ENCODE measurements around the gene COPS8.

The COPS8 gene

DNA sequence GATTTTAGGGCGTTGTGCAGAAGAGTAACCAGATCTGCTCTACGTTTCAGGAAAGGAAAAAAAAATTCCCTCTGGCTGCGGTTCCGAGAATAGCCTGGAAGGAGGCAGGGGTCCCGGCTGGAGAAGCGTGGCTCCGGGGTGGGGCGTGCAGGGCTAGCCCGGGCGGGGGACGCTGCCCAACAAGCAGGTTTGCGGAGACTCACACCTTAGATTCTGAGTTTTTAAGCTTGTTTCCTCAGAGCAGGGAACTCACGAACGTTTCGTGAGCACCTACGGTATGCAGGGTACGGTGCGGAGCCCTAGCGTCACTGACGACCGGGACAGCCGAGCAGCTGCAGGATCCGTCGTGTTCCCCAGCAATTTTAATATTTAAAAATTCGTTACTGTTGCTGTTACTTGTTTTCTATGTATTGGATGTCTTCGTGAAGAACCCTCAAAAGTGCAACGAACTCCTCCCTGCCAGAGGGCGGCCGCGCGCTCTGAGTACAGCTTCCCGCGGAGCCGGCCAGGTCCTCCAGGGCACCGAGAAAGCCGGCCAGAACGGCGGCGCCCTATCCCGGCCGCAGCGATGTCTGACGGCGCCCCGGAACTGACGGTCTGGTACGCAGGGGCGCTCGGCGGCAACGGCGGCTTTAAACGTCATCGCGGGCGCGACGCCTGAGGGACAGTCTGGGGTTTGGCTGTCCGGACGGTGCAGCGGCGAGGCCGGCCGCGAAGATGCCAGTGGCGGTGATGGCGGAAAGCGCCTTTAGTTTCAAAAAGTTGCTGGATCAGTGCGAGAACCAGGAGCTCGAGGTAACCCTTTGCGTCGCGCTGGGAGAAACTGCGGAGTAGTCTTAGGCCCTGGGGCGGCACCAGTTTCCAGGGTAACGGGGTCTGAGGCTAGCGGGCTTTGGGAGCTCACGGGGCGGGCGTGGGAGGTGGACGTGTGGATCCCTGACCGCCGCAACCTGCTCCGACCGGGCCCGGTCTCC lies at the start of gene COPS8:
Gene COPS8, plus strand, starts transcription at position 642 of the 974 bp plus-strand sequence. Its CDS starts 76 bp downstream, at position 718.
- DNase-seq: peak; percentile 86

DNA sequence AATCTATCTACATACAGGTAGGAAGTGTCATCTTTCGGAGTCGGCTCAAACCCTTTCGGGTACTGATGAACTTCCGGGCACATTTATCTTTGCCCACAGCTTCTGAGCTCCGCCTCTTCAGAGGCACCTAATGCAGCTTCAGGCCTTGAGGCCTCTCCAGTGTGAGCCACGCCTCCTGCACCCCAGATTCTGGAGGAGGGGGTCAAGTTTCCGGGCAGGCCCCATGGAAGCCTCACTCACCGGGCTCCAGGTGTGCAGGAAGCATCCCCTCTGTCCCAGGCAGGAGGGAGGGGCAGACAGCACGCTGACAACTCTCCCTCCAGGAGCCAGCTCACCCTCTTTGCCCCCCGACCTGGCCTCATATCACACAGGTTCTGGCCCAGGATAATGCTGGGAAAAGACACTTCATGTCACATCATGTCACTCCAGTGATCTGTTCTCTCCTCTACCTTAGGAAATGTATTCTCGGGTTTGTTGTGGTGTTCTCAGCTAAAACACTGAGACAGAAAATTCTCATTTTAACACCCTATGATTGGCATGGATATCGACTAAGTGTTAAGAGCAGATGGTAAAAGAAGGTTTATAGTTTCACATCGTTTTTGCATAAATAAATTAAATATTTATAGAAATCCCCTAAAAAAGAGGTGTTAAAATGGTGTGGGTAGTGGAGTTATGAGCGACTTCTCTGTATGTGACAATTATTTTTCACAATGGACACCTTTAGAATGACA lies 46.2 kb upstream of the COPS8 start:
- DNase-seq: no peak

DNA sequence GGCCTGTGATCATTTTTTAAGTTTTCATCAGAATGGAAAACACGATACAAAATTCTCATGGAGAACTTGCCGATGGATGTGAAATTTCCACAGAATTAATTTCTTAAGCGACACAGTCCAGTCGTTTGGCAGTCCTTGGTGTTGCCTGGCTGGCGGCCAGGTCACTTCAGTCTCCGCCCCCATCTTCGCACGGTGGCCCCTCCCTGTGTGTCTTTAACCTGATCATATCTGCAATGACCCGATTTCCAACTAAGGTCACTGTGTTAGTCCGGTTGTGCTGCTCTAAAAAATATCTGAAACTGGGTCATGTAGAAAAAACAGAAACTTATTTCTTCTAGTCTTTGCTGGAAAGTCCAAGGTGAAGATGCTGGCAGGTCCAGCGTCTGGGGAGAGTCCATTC lies 44.5 kb upstream of the COPS8 start:
- no peak for DNase-seq

DNA sequence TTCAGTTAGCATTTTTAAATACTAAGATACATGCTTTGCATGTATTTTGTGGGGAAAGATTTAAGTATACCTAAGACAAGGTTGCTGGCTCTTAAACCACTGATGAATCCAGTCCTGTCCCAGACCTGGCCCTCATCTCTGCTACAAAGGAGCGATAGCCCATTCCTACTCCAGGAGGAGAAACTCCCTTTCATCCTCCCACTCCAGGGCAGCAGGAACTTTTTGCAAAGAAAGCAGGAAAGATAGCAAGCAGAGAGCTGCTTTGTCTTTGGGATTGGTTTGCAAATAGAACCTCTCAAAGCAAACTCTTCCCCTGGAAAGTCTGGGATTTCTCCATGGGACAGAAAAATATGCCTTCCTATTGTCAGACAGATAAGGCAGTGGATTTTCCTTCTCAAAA lies 43.6 kb upstream of the COPS8 start:
- DNase-seq: no peak

DNA sequence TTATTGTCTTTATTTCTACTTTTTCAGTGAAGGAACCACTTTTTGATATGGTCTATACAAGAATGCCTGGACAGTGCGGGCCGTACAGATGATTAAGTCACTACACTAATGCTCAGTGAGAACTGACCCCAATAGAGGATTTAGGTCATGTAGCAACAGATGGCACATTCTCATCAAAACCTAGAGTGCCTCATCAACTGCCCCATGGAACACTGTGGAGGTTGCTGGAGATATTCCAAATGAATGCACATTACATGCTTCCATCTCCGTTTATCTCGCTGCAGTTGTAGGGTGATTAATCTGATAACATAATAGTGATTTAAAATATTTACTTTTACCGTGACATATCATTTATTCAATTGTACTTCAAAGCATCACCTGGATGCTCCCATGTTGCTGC lies 41.8 kb upstream of the COPS8 start:
- peak; percentile 24 for DNase-seq

DNA sequence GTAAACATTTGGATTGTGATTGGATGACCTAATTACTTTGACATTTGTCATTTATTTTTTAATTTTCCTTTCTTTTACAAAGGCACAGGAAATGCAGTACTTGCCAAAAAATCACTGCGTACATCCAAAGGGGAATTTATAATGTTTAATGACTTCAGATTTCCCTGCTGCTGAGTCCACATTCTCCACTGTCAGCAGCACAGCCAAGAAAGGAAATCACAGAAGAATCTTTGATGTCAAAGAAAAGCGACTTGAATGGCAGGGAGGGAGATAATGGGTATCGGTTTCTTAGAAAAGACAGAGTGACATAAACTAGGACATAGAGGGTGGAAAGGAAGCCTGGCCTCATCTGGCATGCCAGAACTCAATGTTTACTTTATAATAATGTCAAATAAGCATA lies 41.4 kb upstream of the COPS8 start:
- DNase-seq: no peak

DNA sequence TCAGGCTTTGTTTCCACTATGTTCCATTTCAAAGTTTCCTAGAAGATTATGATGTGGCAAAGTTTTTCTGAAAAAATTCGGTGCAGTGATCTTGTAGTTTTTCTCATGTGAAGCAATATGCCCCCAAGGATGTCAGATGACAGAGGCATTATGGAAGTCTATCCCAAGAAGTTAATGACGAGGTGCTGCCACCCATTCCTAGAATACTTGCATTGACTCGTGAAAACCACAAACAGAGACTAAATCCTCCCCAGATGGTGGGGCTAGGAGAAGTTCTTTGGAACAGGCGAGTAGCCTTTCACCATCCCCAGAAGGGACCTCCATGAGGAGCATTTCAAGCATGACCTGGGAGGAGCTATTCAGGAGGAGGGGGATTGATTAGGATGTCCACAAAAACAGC lies 40.2 kb upstream of the COPS8 start:
- no peak for DNase-seq

DNA sequence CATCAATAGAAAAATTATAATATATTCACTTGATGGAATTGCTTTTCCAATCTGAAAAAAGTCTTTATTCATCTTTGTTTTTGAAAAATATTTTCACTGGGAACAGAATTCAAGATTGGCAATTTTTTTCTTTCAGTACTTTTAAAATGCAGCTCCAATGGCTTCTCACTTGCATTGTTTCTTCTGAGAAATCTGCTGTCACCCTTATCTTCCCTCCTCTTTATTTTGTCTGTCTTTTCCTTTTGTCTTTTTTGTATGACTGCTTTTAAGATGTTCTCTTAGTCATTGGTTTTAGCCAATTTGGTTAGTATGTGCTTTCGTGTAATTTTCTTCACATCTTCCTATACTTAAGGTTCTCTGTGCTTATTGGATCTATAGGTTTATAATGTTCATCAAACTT lies 37.1 kb upstream of the COPS8 start:
- no peak for DNase-seq

DNA sequence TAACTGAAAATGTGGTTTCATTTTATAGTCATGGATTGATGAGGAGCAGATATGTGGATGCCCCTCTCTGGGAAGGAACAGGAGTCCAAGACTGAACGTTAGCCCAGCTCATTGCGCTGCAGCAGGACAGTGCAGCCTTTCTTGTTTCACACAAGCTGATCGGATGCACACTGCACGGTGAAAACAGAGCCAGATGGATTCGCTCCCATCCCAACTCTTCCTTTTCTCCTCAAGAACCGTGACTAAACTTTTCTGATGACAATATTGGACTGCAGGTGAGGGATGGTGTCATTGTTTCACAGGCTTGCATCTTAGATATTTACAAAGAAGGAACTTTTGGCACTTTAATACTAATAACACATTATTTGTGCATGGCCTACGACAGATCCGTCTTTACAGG lies 33.8 kb upstream of the COPS8 start:
- DNase-seq: no peak

DNA sequence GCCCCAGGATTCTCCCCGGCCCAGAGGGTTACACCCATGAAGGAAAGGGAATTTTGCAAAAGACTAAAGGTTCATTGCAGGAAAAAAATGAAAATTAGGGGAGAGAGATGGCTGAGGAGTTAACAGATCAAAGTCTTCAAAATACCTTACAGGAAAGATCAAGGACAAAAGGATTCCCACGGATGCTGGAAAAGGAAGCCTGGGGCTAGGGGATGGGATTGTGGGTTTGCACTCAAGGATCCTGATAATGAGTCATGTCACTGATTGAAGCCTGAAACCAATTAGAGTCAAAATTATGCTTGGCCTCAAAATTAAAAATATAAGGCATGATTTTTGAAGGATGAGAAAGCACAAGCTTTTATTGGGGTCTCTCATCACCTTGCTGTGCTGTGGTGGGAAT lies 32.6 kb upstream of the COPS8 start:
- DNase-seq: no peak

DNA sequence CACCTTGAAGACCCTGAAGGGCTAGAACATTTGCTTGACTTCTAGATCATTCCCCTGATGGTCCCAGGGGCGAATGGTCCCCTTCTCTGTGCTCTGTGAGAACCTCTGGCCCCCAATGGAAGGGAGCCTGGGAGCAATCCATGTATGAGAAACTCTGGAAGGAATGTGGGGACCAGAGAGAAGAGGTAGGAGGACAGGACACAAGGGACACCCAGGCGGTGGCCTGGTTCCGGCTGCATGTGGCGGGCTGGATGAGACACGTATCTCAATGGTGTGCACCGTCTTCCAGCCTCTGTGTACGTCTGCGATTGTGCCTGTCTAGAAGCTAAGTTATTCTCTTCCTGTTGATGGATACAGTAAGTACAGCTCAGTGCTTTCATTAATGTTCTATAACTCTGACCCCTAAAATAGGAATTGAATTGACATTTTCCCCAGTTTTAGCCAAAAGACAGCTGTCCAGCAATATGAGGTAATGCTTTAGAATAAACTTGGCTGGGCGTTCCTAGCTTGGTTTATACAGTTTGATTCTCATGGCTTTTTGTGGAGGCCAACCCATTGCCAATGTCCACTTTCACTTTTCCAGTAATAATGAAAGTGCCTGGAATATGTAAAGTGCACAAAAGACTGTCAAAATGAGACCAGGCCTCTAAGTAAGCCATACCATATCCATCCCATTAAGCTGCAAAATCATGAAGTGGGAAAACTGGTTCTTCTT lies 30.1 kb upstream of the COPS8 start:
- no peak for DNase-seq

DNA sequence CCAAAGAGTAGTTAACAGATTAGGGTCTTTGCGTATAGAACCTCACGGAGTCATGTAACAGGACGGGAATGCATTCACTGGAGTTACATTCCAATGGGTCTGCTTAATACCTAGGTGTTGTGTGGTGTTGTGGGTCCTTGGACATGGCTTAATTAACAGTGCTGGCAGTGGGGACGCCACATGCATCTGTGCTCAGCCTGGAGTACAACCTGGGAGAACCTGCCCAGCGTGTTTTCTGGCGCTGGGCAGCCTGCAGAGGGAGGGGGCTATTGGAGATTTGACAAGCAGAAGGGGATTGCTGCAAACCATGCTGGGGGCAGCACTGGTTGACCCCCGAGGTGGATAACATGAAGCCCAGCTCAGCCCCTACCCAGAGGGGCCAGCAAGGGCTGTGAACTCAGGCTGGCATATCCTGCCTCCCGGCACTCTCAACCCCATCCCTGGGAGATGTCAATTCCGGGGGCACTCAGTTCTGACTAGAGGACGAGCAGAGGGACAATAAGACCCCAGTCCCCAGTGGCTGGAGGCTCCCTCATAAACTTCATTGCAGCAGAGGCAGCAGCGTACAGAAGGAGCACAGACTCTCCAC lies 29.3 kb upstream of the COPS8 start:
- no peak for DNase-seq

DNA sequence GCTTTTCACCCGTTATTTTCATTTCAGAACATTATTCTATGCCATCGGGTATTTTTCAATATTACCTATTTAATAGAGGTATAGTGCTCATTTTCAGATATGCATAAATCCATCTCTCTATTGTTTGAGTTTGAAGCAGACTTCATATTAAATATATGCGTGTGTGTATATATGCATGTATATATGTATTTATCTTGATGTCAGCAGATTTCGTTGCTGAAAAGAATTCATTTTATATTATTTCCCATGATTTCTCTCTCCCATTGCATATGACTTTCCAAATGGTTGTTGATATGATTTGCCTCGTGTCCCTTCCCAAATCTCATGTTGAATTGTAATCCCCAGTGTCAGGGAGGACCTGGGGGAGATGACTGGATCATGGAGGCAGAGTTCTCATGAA lies 28.6 kb upstream of the COPS8 start:
- DNase-seq: no peak

DNA sequence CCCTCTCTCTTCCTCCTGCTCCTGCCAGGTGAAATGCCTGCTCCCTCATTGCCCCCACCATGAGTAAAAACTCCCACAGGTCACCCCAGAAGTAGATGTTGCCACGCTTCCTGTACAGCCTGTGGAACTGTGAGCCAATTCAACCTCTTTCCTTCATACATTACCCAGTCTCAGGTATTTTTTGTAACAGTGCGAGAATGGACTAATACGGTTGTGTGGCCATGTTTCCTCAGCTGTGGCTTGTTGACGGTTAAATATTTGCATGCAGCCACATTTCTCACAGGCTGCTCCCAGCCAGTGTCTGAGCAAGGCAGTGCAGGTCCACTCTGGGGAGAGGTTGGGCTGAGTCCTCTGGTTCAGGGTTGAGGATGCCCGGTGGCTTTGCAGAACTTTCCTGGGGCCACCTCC lies 27.8 kb upstream of the COPS8 start:
- no peak for DNase-seq

DNA sequence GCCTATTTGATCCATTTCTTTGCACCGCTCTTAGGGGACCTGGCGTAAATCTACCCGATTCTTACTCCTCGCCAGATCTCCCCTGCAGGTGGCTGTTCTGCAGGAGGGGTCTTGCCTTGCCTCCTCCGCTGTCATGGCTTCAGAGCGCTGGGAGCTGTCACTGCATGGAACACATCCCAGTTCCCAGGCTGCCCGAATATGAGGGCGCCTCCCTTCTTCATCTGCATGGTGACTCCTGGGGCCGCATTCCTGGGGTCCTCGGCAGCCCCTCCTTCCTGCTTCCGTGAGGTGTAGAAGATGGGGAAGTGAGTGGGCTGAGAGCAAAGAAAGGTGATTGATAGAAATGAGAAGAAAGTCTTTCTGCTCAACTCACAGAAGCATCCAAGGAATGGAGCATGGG lies 27.3 kb upstream of the COPS8 start:
- DNase-seq: no peak

DNA sequence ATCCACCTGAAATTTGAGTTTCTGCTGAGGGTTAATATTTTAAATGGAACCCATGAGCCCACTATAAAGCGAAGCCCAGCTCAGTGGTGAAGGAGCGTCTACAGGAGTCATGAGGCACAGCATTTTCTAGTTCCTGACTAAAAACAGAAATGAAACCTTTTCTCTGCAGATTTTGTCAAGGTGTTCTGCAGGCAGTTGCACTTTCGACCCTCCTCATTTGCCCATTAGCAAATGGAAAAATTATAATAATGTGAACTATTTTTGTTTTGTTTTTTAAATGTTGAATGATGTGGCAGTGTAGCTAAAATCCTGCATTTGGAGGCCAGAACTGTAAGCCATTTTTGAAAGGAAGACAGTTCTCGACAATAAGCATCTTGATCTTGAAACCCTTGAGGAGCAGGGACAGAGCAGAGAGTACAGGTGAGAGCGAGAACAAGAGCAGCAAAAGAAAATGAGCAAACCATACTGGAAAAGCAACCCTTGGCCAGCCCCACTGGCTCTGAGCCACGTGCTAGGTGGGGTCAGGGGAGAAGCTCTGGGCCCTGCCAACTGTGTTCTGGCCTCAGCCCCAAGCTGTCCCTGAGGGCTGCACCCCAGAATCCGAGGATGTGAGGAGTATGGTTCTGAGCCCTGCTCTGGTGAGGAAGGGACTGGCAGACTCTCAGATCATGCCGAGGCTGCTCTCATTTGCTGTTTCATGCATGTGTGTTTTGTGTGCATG lies 26.4 kb upstream of the COPS8 start:
- DNase-seq: no peak

DNA sequence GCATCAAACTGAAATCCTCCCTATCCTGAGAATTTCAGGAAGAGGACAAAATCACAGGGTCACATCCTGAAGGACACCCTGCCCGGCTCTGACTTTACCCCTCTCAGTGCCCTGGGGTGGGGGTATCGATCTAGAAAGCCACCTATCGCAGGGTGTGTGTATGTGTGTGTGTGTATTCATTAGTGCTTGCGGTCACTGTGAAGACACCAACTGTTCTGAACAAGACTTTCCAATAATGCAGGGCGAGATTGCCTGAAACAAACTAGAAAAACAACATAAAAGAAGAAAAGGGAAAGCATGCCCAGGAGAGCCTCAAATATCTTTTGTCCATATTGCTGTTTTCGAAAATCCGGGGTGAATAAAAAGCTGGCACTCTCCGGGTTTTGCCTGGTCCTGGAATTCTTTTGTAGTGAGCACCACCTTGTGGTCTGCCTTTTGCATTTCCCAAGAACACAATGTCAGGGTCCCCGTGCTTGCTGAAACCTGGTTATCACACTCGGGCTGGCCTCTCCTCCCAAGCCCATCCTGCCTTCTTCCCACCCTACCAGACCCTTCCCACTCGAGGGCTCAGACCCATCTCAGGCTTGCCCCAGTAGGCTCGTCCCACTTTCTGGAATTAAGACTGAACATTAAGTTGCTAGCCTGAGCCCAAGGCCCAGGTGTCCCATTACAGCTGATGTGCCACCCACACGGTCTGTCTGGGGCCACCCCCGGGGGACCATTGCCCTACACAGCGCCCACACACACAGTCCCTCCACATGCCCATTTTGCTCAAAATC lies 25.0 kb upstream of the COPS8 start:
- peak; percentile 65 for DNase-seq

DNA sequence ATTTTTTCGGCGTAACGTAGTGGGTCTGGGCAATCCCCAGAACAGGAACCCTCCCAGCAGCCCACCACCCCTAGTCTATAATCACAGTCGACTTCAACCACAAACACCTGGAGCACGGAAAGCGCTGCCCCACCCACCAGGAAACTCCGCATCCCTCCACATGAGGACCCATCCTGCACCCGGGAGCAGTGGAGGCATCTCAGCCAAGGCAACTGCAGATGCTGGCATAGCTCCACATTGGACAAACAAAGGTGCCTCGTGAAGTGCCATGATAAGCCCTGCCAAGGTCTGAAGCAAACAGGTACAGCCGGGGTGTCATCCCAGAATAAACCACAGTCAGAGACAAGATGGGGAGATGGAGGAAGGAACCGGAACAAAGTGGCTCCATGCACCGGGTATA lies 24.3 kb upstream of the COPS8 start:
- DNase-seq: no peak

DNA sequence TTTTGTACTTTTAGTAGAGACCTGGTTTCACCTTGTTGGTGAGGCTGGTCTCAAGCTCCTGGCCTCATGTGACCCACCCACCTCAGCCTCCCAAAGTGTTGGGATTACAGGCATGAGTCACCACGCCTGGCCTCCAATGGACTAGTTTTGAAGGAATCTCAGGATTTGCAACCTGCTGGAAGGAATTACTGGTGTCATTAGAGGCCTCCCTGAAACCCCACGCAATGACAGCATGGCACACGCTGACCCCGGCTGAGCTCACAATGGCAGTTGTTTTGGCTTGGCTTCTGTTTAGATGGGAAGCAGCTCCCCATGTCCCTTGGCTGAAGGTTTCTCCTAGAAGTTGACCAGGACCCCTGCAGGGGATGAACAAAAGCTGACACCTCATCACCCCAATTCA lies 23.1 kb upstream of the COPS8 start:
- DNase-seq: no peak

DNA sequence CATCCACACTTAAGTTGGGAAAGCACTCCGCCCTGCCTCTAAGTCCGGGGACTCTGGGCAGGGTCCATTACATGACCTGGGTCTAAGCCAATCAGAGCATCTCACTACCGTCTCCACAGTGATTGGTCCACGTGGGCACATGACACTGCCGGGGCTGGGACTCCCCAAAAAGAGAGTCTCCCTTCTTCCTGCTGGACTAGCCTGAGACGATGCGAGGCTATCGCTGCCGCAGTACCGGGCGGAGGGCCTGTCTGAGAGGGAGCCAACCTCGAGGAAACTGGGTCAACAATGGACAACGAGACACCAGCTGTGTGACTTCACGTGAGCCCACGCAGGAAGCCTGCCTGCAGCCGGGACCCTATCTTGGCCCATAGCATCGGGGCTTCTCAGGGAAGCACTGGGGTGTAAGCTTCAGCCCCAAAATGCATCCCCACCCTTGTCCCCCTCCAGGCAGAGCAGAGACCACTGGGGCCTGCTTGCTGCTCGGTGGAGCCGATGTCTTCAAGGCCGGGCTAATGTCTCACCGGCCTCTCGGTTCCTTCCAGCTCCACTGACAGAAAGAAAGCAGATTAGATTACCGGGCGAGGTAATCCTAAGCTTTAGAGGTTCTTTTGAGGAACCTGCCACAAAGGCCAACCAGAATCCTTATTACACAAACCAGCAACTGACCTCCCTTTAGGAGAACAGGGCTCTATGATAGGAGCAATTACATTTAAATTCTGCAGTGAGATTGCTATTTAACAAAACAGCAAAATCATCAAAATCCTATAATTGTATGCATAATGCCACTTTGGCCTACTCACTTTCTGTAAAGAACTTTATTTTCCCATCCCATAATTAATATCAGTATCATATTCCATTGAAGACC lies 21.3 kb upstream of the COPS8 start:
- DNase-seq: no peak

DNA sequence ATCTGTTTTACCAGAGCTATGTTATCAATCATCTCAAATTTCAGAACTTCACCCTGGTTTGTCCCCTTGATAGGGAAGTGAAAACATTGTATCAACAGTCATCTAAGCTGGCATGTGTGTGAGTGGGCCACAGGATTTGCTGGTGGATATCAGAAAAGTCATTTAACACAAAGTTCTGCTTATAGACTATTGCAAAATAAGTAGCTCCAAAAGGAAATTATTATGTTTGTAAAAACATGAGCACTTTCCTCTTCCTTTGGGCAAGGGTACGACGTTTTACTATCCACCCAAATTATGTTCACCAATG lies 20.7 kb upstream of the COPS8 start:
- no peak for DNase-seq

Measured in NCI-H1092 treated with DMSO at 0.1 percent for 48 hours (cell line).